BLaER1 treated with 17β-estradiol and CSF1 and Interleukin-3, amounts not matched to agents 10 nM and 100 nM (cell line): ENCODE results near the gene RCC1.
"Not testable (repeated sequence)": the region's sequence is repeated elsewhere in the genome, so short reads cannot be mapped to it uniquely, and the experiment has no call there.

Experiments
- H3K27ac ChIP-seq, 11 experiments: shearing (Covaris generic); formaldehyde crosslinking; 2 replicates each; pipeline ENCODE4 v1.8.1; 2022
- H3K27me3 ChIP-seq, 11 experiments: shearing (Covaris generic); formaldehyde crosslinking; 2 replicates each; pipeline ENCODE4 v1.8.1; 2022
- H3K36me3 ChIP-seq, 11 experiments: shearing (Covaris generic); formaldehyde crosslinking; 2 replicates each; pipeline ENCODE4 v1.8.1; 2022
- H3K4me1 ChIP-seq, 10 experiments: shearing (Covaris generic); formaldehyde crosslinking; 2 replicates each; pipeline ENCODE4 v1.8.1; 2022
- H3K4me2 ChIP-seq, 11 experiments: shearing (Covaris generic); formaldehyde crosslinking; 2 replicates each; pipeline ENCODE4 v1.8.1; 2022
- H3K4me3 ChIP-seq, 10 experiments: shearing (Covaris generic); formaldehyde crosslinking; 2 replicates each; pipeline ENCODE4 v1.8.1; 2022
- H3K9ac ChIP-seq, 11 experiments: shearing (Covaris generic); formaldehyde crosslinking; 2 replicates each; pipeline ENCODE4 v1.8.1; 2022
- H3K9me3 ChIP-seq, 11 experiments: shearing (Covaris generic); formaldehyde crosslinking; replicated peaks in 1 of 11; 2 replicates each; pipeline ENCODE4 v1.8.1; 2022
- H4K20me1 ChIP-seq, 11 experiments: shearing (Covaris generic); formaldehyde crosslinking; 2 replicates each; pipeline ENCODE4 v1.8.1; 2022
- Cebpa-rat ChIP-seq, 11 experiments: shearing (Covaris generic); IDR thresholded peaks; 2 replicates each; pipeline ENCODE4 v1.8.1; 2022

Gene RCC1

DNA sequence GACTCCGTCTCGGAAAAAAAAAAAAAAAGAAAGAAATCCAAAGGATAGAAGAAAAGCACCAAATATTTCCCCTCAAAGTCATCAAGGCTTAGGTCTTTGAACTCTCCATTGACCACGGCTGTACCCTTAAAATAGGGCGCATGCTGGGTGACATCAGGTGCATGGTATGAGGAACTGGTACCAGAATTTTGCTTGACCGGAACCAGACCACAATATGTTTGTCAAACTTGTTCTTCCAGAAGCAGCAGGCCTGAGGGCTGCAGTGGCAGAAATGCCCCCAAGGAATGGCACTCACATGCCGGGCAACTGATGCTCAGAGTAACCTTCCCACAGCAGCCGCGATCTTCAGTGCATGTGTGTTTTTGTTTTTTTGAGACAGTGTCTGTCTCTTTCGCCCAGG lies 21.0 kb downstream of the RCC1 start:
- H3K4me2 ChIP-seq, result no peak overlapping the region
- H3K36me3 ChIP-seq, result peaks cover 22 to 100% (median 93%) of the 10 kb centered on the region in 11 experiments
- no peaks in the 10 kb centered on the region for H3K27me3 ChIP-seq
- no peak overlapping the region for H3K4me3 ChIP-seq
- H3K4me1 ChIP-seq, result peaks cover 6 to 18% (median 13%) of the 10 kb centered on the region in 10 experiments; a peak in 19 of 20 replicates
- H4K20me1 ChIP-seq, result peaks cover 0 to 100% (median 88%) of the 10 kb centered on the region in 11 experiments; a peak in 18 of 22 replicates
- no peak overlapping the region for H3K27ac ChIP-seq
- TF ChIP-seq Cebpa-rat (IDR thresholded peaks at IDR 0.05), result no peak
- no peaks in the 10 kb centered on the region for H3K9me3 ChIP-seq
- no peak overlapping the region; a peak in 1 of 22 replicates for H3K9ac ChIP-seq

- no peak overlapping the region for H3K9ac ChIP-seq
- H3K27me3 ChIP-seq, result no peaks in the 10 kb centered on the region
- TF ChIP-seq Cebpa-rat (IDR thresholded peaks at IDR 0.05), result no peak
- H3K36me3 ChIP-seq, result peaks cover 43 to 99% (median 91%) of the 10 kb centered on the region in 11 experiments
- H3K4me1 ChIP-seq, result peaks cover 0 to 9% (median 0%) of the 10 kb centered on the region in 10 experiments; a peak in 3 of 20 replicates
- H3K4me3 ChIP-seq, result no peak overlapping the region
- no peaks in the 10 kb centered on the region for H3K9me3 ChIP-seq
- H3K27ac ChIP-seq, result no peak overlapping the region
- H3K4me2 ChIP-seq, result no peak overlapping the region
- H4K20me1 ChIP-seq, result peaks cover 0 to 86% (median 58%) of the 10 kb centered on the region in 11 experiments; a peak in 18 of 22 replicates
These were observed 24.6 kb downstream of the RCC1 start for GRCh38 chr1:28530456-28530855.

DNA sequence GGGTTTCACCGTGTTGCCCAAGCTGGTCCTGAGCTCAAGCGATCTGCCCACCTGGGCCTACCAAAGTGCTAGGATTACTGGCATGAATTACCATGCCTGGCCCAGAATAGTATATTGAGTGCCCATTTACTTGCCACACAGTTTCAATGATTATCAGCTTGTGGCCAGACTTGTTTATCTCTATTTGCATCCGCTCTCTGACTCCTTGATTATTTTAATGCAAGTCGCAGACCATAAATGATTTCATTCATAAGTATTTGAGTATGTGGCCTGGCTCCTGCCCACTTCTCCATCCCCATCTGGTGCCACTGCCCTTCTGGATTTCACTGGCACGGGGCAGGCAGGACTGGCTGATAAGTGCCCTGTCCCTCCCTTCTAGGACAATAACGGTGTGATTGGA lies 28.8 kb downstream of the RCC1 start:
- peaks cover 0 to 9% (median 2%) of the 10 kb centered on the region in 10 experiments; a peak in 5 of 20 replicates for H3K4me1 ChIP-seq
- no peaks in the 10 kb centered on the region for H3K9me3 ChIP-seq
- peaks cover 73 to 99% (median 96%) of the 10 kb centered on the region in 11 experiments for H3K36me3 ChIP-seq
- H3K27ac ChIP-seq, result no peak overlapping the region
- no peaks in the 10 kb centered on the region for H3K27me3 ChIP-seq
- no peak overlapping the region for H3K4me2 ChIP-seq
- TF ChIP-seq Cebpa-rat (IDR thresholded peaks at IDR 0.05), result no peak
- H3K9ac ChIP-seq, result peak overlapping the region in 1 of 11 experiments; percentile 24; a peak in 2 of 22 replicates
- H3K4me3 ChIP-seq, result no peak overlapping the region
- peaks cover 0 to 74% (median 37%) of the 10 kb centered on the region in 11 experiments; a peak in 16 of 22 replicates for H4K20me1 ChIP-seq

GRCh38 chr1:28535180-28535579 lies 29.3 kb downstream of the RCC1 start:
- peaks cover 0 to 9% (median 2%) of the 10 kb centered on the region in 10 experiments; a peak in 5 of 20 replicates for H3K4me1 ChIP-seq
- peaks cover 0 to 69% (median 32%) of the 10 kb centered on the region in 11 experiments; a peak in 15 of 22 replicates for H4K20me1 ChIP-seq
- H3K27me3 ChIP-seq, result no peaks in the 10 kb centered on the region
- TF ChIP-seq Cebpa-rat (IDR thresholded peaks at IDR 0.05), result no peak
- peaks cover 68 to 99% (median 96%) of the 10 kb centered on the region in 11 experiments for H3K36me3 ChIP-seq
- H3K9me3 ChIP-seq, result no peaks in the 10 kb centered on the region
- no peak overlapping the region for H3K4me2 ChIP-seq
- H3K27ac ChIP-seq, result no peak overlapping the region
- no peak overlapping the region for H3K4me3 ChIP-seq
- H3K9ac ChIP-seq, result peak overlapping the region in 2 of 11 experiments; percentile 9 to 36; a peak in 1 of 22 replicates

GRCh38 chr1:28537457-28538199 lies 31.8 kb downstream of the RCC1 start:
- Histone ChIP-seq H3K9ac (peak overlapping the region in 4 of 11 experiments; percentile 2 to 21 (median 12); a peak in 4 of 22 replicates), H3K27me3 (no peaks in the 10 kb centered on the region), H3K36me3 (peaks cover 43 to 90% (median 81%) of the 10 kb centered on the region in 11 experiments), H3K4me3 (no peak overlapping the region), H3K27ac (peak overlapping the region in 2 of 11 experiments; percentile 5 to 35; a peak in 1 of 22 replicates), H3K9me3 (no peaks in the 10 kb centered on the region), H3K4me2 (no peak overlapping the region; a peak in 3 of 22 replicates), H3K4me1 (peaks cover 0 to 9% (median 2%) of the 10 kb centered on the region in 10 experiments; a peak in 5 of 20 replicates), H4K20me1 (peaks cover 0 to 46% (median 17%) of the 10 kb centered on the region in 11 experiments; a peak in 11 of 22 replicates)
- no peak for TF ChIP-seq Cebpa-rat (IDR thresholded peaks at IDR 0.05)

DNA sequence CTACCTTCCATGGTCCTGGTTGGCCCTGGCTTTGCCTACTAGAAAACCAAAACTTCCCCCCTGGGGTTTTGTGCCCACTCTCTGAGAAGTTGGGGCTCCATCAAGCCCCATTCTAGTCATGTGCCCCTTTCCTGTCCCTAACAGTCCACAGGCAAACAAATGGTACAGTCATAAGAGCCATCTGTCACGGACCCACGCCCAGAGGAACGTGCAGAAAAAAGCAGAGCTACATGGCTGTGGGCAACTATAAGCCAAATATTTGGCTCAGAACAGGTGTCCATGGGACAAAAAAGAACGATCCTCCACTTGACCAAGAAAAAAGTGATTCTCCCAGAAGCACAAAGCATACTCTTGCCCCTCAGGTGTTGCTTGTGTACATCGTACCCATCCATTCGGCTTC lies 32.4 kb downstream of the RCC1 start:
- H3K9ac ChIP-seq, result peak overlapping the region in 2 of 11 experiments; percentile 2 to 21; a peak in 4 of 22 replicates

GRCh38 chr1:28540651-28541050 lies 34.8 kb downstream of the RCC1 start:
- Histone ChIP-seq H3K4me1 (peaks cover 0 to 9% (median 2%) of the 10 kb centered on the region in 10 experiments; a peak in 5 of 20 replicates), H3K27me3 (no peaks in the 10 kb centered on the region), H3K9ac (no peak overlapping the region), H3K4me2 (no peak overlapping the region), H3K4me3 (no peak overlapping the region), H3K27ac (no peak overlapping the region), H4K20me1 (peaks cover 0 to 29% (median 17%) of the 10 kb centered on the region in 11 experiments; a peak in 10 of 22 replicates), H3K9me3 (no peaks in the 10 kb centered on the region), H3K36me3 (peaks cover 29 to 63% (median 54%) of the 10 kb centered on the region in 11 experiments)
- no peak for TF ChIP-seq Cebpa-rat (IDR thresholded peaks at IDR 0.05)

More for the DNA sequence above, 32.4 kb downstream of the RCC1 start:
- H3K4me3 ChIP-seq, result no peak overlapping the region
- H3K36me3 ChIP-seq, result peaks cover 43 to 84% (median 75%) of the 10 kb centered on the region in 11 experiments
- no peak overlapping the region; a peak in 3 of 22 replicates for H3K4me2 ChIP-seq
- no peaks in the 10 kb centered on the region for H3K27me3 ChIP-seq
- peaks cover 0 to 9% (median 2%) of the 10 kb centered on the region in 10 experiments; a peak in 5 of 20 replicates for H3K4me1 ChIP-seq
- H3K27ac ChIP-seq, result peak overlapping the region in 1 of 11 experiments; percentile 5; a peak in 1 of 22 replicates
- TF ChIP-seq Cebpa-rat (IDR thresholded peaks at IDR 0.05), result no peak
- no peaks in the 10 kb centered on the region for H3K9me3 ChIP-seq
- H4K20me1 ChIP-seq, result peaks cover 0 to 46% (median 17%) of the 10 kb centered on the region in 11 experiments; a peak in 11 of 22 replicates

GRCh38 chr1:28541414-28542015 lies 35.7 kb downstream of the RCC1 start:
- H3K27ac ChIP-seq, H3K9me3 ChIP-seq, H3K4me1 ChIP-seq, H3K4me2 ChIP-seq, H3K4me3 ChIP-seq, H3K27me3 ChIP-seq, H3K9ac ChIP-seq: not testable (repeated sequence)
- peaks cover 20 to 54% (median 45%) of the 10 kb centered on the region in 11 experiments for H3K36me3 ChIP-seq
- peaks cover 0 to 20% (median 9%) of the 10 kb centered on the region in 11 experiments; a peak in 10 of 22 replicates for H4K20me1 ChIP-seq

DNA sequence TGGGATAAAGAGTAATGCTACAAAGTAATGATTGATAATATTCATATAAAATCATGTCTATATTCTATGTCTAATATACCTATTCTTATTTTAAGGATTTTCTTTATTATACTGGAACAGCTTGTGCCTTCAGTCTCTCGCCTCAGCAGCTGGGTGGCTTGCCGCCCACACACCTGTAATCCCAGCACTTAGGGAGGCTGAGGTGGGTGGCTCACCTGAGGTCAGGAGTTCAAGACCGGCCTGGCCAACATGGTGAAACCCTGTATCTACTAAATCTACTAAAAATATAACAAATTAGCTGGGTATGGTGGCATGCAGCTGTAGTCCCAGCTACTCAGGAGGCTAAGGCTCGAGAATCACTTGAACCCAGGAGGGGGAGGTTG lies 39.4 kb downstream of the RCC1 start:
- H3K9ac ChIP-seq, result no peak overlapping the region
- H4K20me1 ChIP-seq, result no peaks in the 10 kb centered on the region
- no peak overlapping the region for H3K4me3 ChIP-seq
- no peak overlapping the region for H3K27ac ChIP-seq
- H3K4me1 ChIP-seq, result no peaks in the 10 kb centered on the region
- H3K27me3 ChIP-seq, result no peaks in the 10 kb centered on the region
- no peaks in the 10 kb centered on the region for H3K9me3 ChIP-seq
- peaks cover 0 to 17% (median 9%) of the 10 kb centered on the region in 11 experiments; a peak in 13 of 22 replicates for H3K36me3 ChIP-seq
- H3K4me2 ChIP-seq, result no peak overlapping the region
- TF ChIP-seq Cebpa-rat (IDR thresholded peaks at IDR 0.05), result no peak
